ENCODE data around the gene MAPK8.

The MAPK8 gene

GRCh38 chr10:48451969-48452878, 145.7 kb downstream of the MAPK8 start:
- DNase-seq, result no peak

GRCh38 chr10:48452879-48453412, 146.5 kb downstream of the MAPK8 start:
- DNase-seq, result no peak

GRCh38 chr10:48453451-48454301, 147.2 kb downstream of the MAPK8 start:
- DNase-seq, result no peak

- no peak for DNase-seq
These were observed 148.0 kb downstream of the MAPK8 start for GRCh38 chr10:48454302-48455054.

GRCh38 chr10:48455055-48455391, 148.5 kb downstream of the MAPK8 start:
- no peak for DNase-seq

GRCh38 chr10:48455392-48456151, 149.1 kb downstream of the MAPK8 start:
- no peak for DNase-seq

GRCh38 chr10:48456361-48456804, 149.9 kb downstream of the MAPK8 start:
- DNase-seq, result no peak

GRCh38 chr10:48456808-48457761, 150.6 kb downstream of the MAPK8 start:
- DNase-seq, result no peak

GRCh38 chr10:48457949-48458661, 151.6 kb downstream of the MAPK8 start:
- no peak for DNase-seq

GRCh38 chr10:48458662-48459048, 152.2 kb downstream of the MAPK8 start:
- no peak for DNase-seq

- DNase-seq, result no peak
These were observed 153.0 kb downstream of the MAPK8 start for GRCh38 chr10:48459270-48460150.

GRCh38 chr10:48460182-48460581, 153.7 kb downstream of the MAPK8 start:
- DNase-seq, result no peak

GRCh38 chr10:48461623-48462481, 155.4 kb downstream of the MAPK8 start:
- DNase-seq, result no peak

GRCh38 chr10:48462482-48463020, 156.1 kb downstream of the MAPK8 start:
- no peak for DNase-seq

- DNase-seq, result no peak
These were observed 157.0 kb downstream of the MAPK8 start for GRCh38 chr10:48463318-48464003.

- DNase-seq, result no peak
These were observed 157.8 kb downstream of the MAPK8 start for GRCh38 chr10:48464121-48464870.

Data from SW 1271 (cell line).